Activated CD4-positive, alpha-beta T cell treated with anti-CD3 and anti-CD28 coated beads for 36 hours (primary cell): ENCODE results near the gene PHF21B. TPM values are rescaled to one million over a fixed set of nuclear protein-coding genes. Genes with fewer than 3 reads are reported as not detected.

Experiments
- ATAC-seq: fragments of 200-7000 bp; cut with Tn5 transposase; one replicate; pipeline ENCODE4 v1.10.0; 2021; ENCODE audit warnings: mild to moderate bottlenecking, moderate library complexity
- CTCF ChIA-PET: fragments of 350-600 bp; sonication (Branson Sonifier 250); formaldehyde crosslinking; loops from one replicate; lab custom pipeline; 2021; ENCODE audit warnings: antibody characterized with exemption; lab: Charles Lee
- POLR2A ChIA-PET: fragments of 350-600 bp; sonication (Branson Sonifier 250); formaldehyde crosslinking; loops from one replicate; lab custom pipeline; 2021; ENCODE audit warnings: antibody characterized with exemption, inconsistent platforms; lab: Charles Lee
- DNase-seq: peaks from one replicate; pipeline ENCODE4 v3.0.0-alpha.2; 2020
- H3K27ac Mint-ChIP-seq: one replicate; pipeline ENCODE4 v1.8.0; 2021; ENCODE audit warnings: mixed read lengths
- H3K27me3 Mint-ChIP-seq: one replicate; pipeline ENCODE4 v1.8.0; 2021; ENCODE audit warnings: mixed read lengths
- H3K36me3 Mint-ChIP-seq: one replicate; pipeline ENCODE4 v1.8.0; 2021; ENCODE audit warnings: low read depth, mixed read lengths
- H3K4me1 Mint-ChIP-seq: one replicate; pipeline ENCODE4 v1.8.0; 2021; ENCODE audit warnings: mixed read lengths
- H3K4me3 Mint-ChIP-seq: one replicate; pipeline ENCODE4 v1.8.0; 2021; ENCODE audit warnings: mild to moderate bottlenecking, moderate library complexity, mixed read lengths
- H3K9me3 Mint-ChIP-seq: one replicate; pipeline ENCODE4 v1.8.0; 2021; ENCODE audit warnings: low read depth, mixed read lengths
- intact Hi-C, 2 experiments: fragments of 100-400 bp; cut with DNase I in 1 of 2; cut with micrococcal nuclease in 1 of 2; formaldehyde crosslinking; loops; one replicate each; pipeline versions ENCODE4 v1.14.2 to v1.15.1; 2022 to 2024; cut with DNase I, micrococcal nuclease
- total RNA-seq, 2 experiments: library from RNA; stranded (reverse); gene quantifications; one replicate each; pipeline ENCODE4 v1.2.3, GENCODE V29; 2021

PHF21B gene
- total RNA-seq, 2 experiments from 2014 or later = not detected

GRCh38 chr22:44848791-44849420, 160.9 kb downstream of the PHF21B start:
- POLR2A ChIA-PET = no interaction called here
- H3K36me3 Mint-ChIP-seq = no peaks in the 10 kb centered on the region
- CTCF ChIA-PET = no interaction called here

GRCh38 chr22:44848296-44848741, 161.5 kb downstream of the PHF21B start:
- intact Hi-C loops = no loop called here
- Mint-ChIP-seq H3K4me1 (peaks cover 2% of the 10 kb centered on the region), H3K27ac (no peak overlapping the region), H3K27me3 (no peaks in the 10 kb centered on the region), H3K4me3 (no peak overlapping the region), H3K36me3 (no peaks in the 10 kb centered on the region), H3K9me3 (peaks cover 7% of the 10 kb centered on the region)
- ATAC-seq (no peak), DNase-seq (no peak)
- POLR2A ChIA-PET = no interaction called here
- CTCF ChIA-PET = no interaction called here

More at GRCh38 chr22:44848791-44849420, 160.9 kb downstream of the PHF21B start:
- Mint-ChIP-seq H3K27me3 (no peaks in the 10 kb centered on the region), H3K4me1 (peaks cover 3% of the 10 kb centered on the region), H3K27ac (no peak overlapping the region), H3K4me3 (no peak overlapping the region), H3K9me3 (peaks cover 7% of the 10 kb centered on the region)
- no peak for ATAC-seq
- intact Hi-C loops = no loop called here
- DNase-seq = no peak

- CTCF ChIA-PET = interaction anchor here (0.8 kb wide), 1 partner anchor 453 kb away, joined by 3 read pairs; no protein-coding TSS in a partner anchor
- H3K4me1 Mint-ChIP-seq = no peaks in the 10 kb centered on the region
- H3K4me3 Mint-ChIP-seq = no peak overlapping the region
- intact Hi-C loops = no loop called here
- no peaks in the 10 kb centered on the region for H3K27me3 Mint-ChIP-seq
- no peaks in the 10 kb centered on the region for H3K36me3 Mint-ChIP-seq
- no peak overlapping the region for H3K27ac Mint-ChIP-seq
- POLR2A ChIA-PET = no interaction called here
- no peak for ATAC-seq
- H3K9me3 Mint-ChIP-seq = peaks cover 7% of the 10 kb centered on the region
- DNase-seq = no peak
Measured at GRCh38 chr22:44847892-44848291, 161.9 kb downstream of the PHF21B start.

- Mint-ChIP-seq H3K36me3 (no peaks in the 10 kb centered on the region), H3K9me3 (peaks cover 7% of the 10 kb centered on the region), H3K4me3 (no peak overlapping the region), H3K27me3 (no peaks in the 10 kb centered on the region), H3K4me1 (no peaks in the 10 kb centered on the region), H3K27ac (no peak overlapping the region)
- DNase-seq (no peak), ATAC-seq (no peak)
- ChIA-PET POLR2A (no interaction called here), CTCF (interaction anchor here (0.8 kb wide), 1 partner anchor 453 kb away, joined by 3 read pairs; no protein-coding TSS in a partner anchor)
- intact Hi-C loops = no loop called here
Measured at GRCh38 chr22:44847380-44847779, 162.4 kb downstream of the PHF21B start.

GRCh38 chr22:44846726-44847275, 163.0 kb downstream of the PHF21B start:
- no peaks in the 10 kb centered on the region for H3K4me1 Mint-ChIP-seq
- ChIA-PET POLR2A (no interaction called here), CTCF (interaction anchor here (0.8 kb wide), 1 partner anchor 454 kb away, joined by 3 read pairs; no protein-coding TSS in a partner anchor)
- ATAC-seq (no peak), DNase-seq (no peak)
- H3K27me3 Mint-ChIP-seq = no peaks in the 10 kb centered on the region
- peaks cover 7% of the 10 kb centered on the region for H3K9me3 Mint-ChIP-seq
- intact Hi-C loops = no loop called here
- H3K36me3 Mint-ChIP-seq = no peaks in the 10 kb centered on the region
- no peak overlapping the region for H3K27ac Mint-ChIP-seq
- no peak overlapping the region for H3K4me3 Mint-ChIP-seq

GRCh38 chr22:44845796-44846720, 163.7 kb downstream of the PHF21B start:
- ATAC-seq (no peak), DNase-seq (no peak)
- Mint-ChIP-seq H3K4me3 (no peak overlapping the region), H3K27ac (no peak overlapping the region), H3K4me1 (no peaks in the 10 kb centered on the region), H3K9me3 (peaks cover 7% of the 10 kb centered on the region), H3K27me3 (no peaks in the 10 kb centered on the region), H3K36me3 (no peaks in the 10 kb centered on the region)
- intact Hi-C loops = no loop called here
- POLR2A ChIA-PET = no interaction called here
- CTCF ChIA-PET = no interaction called here

- ATAC-seq (no peak), DNase-seq (no peak)
- Mint-ChIP-seq H3K9me3 (peaks cover 7% of the 10 kb centered on the region), H3K4me3 (no peak overlapping the region), H3K27me3 (no peaks in the 10 kb centered on the region), H3K27ac (no peak overlapping the region), H3K4me1 (no peaks in the 10 kb centered on the region), H3K36me3 (no peaks in the 10 kb centered on the region)
- intact Hi-C loops = no loop called here
- POLR2A ChIA-PET = no interaction called here
- CTCF ChIA-PET = no interaction called here
Measured at GRCh38 chr22:44845191-44845590, 164.6 kb downstream of the PHF21B start.

- ATAC-seq = no peak
- Mint-ChIP-seq H3K4me3 (no peak overlapping the region), H3K9me3 (peaks cover 7% of the 10 kb centered on the region), H3K27ac (no peak overlapping the region), H3K27me3 (no peaks in the 10 kb centered on the region), H3K36me3 (no peaks in the 10 kb centered on the region), H3K4me1 (no peaks in the 10 kb centered on the region)
- ChIA-PET POLR2A (no interaction called here), CTCF (no interaction called here)
- intact Hi-C loops = no loop called here
- no peak for DNase-seq
Measured at GRCh38 chr22:44842417-44842816, 167.4 kb downstream of the PHF21B start.

- Mint-ChIP-seq H3K9me3 (peaks cover 8% of the 10 kb centered on the region), H3K4me3 (no peak overlapping the region), H3K36me3 (no peaks in the 10 kb centered on the region), H3K4me1 (no peaks in the 10 kb centered on the region), H3K27ac (no peak overlapping the region), H3K27me3 (no peaks in the 10 kb centered on the region)
- intact Hi-C loops = no loop called here
- no peak for DNase-seq
- ChIA-PET POLR2A (interaction anchor here (0.6 to 0.7 kb wide), 3 partner anchors 99 to 459 kb away, joined by 3 to 4 read pairs (median 3); no protein-coding TSS in a partner anchor), CTCF (interaction anchor here (1.3 kb wide), 1 partner anchor 11 kb away, joined by 3 read pairs; no protein-coding TSS in a partner anchor)
- ATAC-seq = no peak
Measured at GRCh38 chr22:44840611-44841322, 169.0 kb downstream of the PHF21B start.

GRCh38 chr22:44839721-44840120, 170.1 kb downstream of the PHF21B start:
- no peak overlapping the region for H3K4me3 Mint-ChIP-seq
- H3K4me1 Mint-ChIP-seq = no peaks in the 10 kb centered on the region
- H3K9me3 Mint-ChIP-seq = peaks cover 8% of the 10 kb centered on the region
- DNase-seq = no peak
- ChIA-PET POLR2A (no interaction called here), CTCF (interaction anchor here (1.3 kb wide), 1 partner anchor 10 kb away, joined by 3 read pairs; no protein-coding TSS in a partner anchor)
- no peak for ATAC-seq
- H3K27ac Mint-ChIP-seq = no peak overlapping the region
- no peaks in the 10 kb centered on the region for H3K36me3 Mint-ChIP-seq
- peaks cover 2% of the 10 kb centered on the region for H3K27me3 Mint-ChIP-seq
- intact Hi-C loops = no loop called here

GRCh38 chr22:44839061-44839460, 170.7 kb downstream of the PHF21B start:
- Mint-ChIP-seq H3K4me1 (no peaks in the 10 kb centered on the region), H3K27me3 (peaks cover 6% of the 10 kb centered on the region), H3K9me3 (peaks cover 9% of the 10 kb centered on the region), H3K36me3 (no peaks in the 10 kb centered on the region), H3K4me3 (no peak overlapping the region), H3K27ac (no peak overlapping the region)
- no peak for ATAC-seq
- ChIA-PET CTCF (no interaction called here), POLR2A (no interaction called here)
- no peak for DNase-seq
- intact Hi-C loops = no loop called here
